Measurements from ENCODE around the gene HECW1.

DNA sequence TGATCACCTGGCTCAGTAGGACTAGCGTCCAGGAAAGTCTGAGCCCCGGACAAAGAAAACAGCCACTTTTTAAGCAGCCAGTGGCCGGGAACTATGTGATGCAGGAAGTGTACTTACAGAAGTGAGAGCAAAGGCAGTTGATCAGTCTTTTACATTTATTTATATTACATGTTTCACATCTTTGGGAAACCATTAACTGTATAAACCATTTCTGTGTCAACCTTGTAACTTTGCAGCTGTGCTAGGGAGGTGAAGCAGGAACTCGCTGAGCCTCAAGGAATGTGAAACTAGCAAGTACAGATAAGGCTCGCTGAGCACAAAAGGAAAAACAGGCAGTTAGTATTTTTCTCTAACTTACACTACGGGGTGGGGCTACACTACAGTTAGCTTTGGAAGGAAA lies 39.9 kb upstream of the HECW1 start:
- TF ChIP-seq CTCF (conservative IDR thresholded peaks at IDR 0.05; ENCODE audit: low read depth in 2 of 2) (no peak), POLR2AphosphoS5 (IDR thresholded peaks at IDR 0.05; ENCODE audit: low read depth) (no peak), EZH2 (IDR thresholded peaks at IDR 0.05; ENCODE audit: low read depth, unreplicated experiment) (no peak), JUNB (IDR thresholded peaks at IDR 0.05; ENCODE audit: unreplicated experiment) (no peak), EZH2phosphoT487 (IDR thresholded peaks at IDR 0.05; ENCODE audit: unreplicated experiment) (no peak), CREB1 (CRISPR knock-in tag; IDR thresholded peaks at IDR 0.05; ENCODE audit: low read depth) (no peak), ZNF114 (CRISPR knock-in tag; IDR thresholded peaks at IDR 0.05) (no peak), STAT1 (IDR thresholded peaks at IDR 0.05; ENCODE audit: unreplicated experiment) (no peak), ZNF331 (CRISPR knock-in tag; IDR thresholded peaks at IDR 0.05; ENCODE audit: low read depth) (no peak)
- TF ChIP-seq, protein P1, sequence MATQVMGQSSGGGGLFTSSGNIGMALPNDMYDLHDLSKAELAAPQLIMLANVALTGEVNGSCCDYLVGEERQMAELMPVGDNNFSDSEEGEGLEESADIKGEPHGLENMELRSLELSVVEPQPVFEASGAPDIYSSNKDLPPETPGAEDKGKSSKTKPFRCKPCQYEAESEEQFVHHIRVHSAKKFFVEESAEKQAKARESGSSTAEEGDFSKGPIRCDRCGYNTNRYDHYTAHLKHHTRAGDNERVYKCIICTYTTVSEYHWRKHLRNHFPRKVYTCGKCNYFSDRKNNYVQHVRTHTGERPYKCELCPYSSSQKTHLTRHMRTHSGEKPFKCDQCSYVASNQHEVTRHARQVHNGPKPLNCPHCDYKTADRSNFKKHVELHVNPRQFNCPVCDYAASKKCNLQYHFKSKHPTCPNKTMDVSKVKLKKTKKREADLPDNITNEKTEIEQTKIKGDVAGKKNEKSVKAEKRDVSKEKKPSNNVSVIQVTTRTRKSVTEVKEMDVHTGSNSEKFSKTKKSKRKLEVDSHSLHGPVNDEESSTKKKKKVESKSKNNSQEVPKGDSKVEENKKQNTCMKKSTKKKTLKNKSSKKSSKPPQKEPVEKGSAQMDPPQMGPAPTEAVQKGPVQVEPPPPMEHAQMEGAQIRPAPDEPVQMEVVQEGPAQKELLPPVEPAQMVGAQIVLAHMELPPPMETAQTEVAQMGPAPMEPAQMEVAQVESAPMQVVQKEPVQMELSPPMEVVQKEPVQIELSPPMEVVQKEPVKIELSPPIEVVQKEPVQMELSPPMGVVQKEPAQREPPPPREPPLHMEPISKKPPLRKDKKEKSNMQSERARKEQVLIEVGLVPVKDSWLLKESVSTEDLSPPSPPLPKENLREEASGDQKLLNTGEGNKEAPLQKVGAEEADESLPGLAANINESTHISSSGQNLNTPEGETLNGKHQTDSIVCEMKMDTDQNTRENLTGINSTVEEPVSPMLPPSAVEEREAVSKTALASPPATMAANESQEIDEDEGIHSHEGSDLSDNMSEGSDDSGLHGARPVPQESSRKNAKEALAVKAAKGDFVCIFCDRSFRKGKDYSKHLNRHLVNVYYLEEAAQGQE (IDR thresholded peaks at IDR 0.05; ENCODE audit: unreplicated experiment) = no peak
- TF ChIP-seq, protein P2, sequence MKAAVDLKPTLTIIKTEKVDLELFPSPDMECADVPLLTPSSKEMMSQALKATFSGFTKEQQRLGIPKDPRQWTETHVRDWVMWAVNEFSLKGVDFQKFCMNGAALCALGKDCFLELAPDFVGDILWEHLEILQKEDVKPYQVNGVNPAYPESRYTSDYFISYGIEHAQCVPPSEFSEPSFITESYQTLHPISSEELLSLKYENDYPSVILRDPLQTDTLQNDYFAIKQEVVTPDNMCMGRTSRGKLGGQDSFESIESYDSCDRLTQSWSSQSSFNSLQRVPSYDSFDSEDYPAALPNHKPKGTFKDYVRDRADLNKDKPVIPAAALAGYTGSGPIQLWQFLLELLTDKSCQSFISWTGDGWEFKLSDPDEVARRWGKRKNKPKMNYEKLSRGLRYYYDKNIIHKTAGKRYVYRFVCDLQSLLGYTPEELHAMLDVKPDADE (IDR thresholded peaks at IDR 0.05) = no peak
